Measurements from ENCODE around the gene COL1A2.

The COL1A2 gene

GRCh38 chr7:94425546-94425945, 30.9 kb downstream of the COL1A2 start:
- no peak for DNase-seq (ENCODE audit: insufficient read length, low spot score)
- TF ChIP-seq POLR2A (IDR thresholded peaks at IDR 0.05; ENCODE audit: low read depth, low read length) = no peak
- FAIRE-seq = no peak

DNA sequence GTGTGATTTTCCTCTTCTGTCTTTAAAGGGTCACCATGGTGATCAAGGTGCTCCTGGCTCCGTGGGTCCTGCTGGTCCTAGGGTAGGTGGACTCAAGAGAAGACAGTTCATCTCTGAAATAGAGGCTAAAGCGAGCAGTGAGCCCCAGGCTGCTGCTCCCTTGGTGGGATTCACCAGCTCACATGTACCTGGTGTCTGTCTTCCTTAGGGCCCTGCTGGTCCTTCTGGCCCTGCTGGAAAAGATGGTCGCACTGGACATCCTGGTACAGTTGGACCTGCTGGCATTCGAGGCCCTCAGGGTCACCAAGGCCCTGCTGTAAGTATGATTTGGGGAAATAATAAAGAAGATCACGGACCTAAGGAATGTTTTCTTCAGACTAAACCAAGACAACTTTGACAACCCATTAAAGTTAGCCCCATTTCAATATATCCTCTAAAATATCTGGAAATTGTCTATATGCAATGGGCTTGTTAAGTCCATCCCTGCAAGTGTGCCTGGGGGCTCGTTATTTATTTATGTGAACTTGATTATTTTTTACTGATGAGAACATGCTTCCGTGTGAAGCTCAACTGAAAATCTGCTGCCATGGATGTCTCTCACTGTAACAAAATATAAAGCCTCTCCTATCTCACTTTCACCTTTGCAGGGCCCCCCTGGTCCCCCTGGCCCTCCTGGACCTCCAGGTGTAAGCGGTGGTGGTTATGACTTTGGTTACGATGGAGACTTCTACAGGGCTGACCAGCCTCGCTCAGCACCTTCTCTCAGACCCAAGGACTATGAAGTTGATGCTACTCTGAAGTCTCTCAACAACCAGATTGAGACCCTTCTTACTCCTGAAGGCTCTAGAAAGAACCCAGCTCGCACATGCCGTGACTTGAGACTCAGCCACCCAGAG, 32.5 kb downstream of the COL1A2 start:
- DNase-seq (ENCODE audit: insufficient read length, low spot score) (no peak), FAIRE-seq (no peak)
- TF ChIP-seq POLR2A (IDR thresholded peaks at IDR 0.05; ENCODE audit: low read depth, low read length) = no peak

DNA sequence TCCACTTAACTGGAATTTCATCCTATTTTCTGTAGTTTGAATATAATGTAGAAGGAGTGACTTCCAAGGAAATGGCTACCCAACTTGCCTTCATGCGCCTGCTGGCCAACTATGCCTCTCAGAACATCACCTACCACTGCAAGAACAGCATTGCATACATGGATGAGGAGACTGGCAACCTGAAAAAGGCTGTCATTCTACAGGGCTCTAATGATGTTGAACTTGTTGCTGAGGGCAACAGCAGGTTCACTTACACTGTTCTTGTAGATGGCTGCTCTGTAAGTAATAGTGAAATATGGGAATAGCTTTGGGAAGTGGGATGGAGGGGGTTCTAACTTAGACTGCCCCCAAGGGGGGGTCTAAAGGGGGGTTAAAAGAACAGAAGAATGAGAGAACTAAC, 34.5 kb downstream of the COL1A2 start:
- FAIRE-seq = no peak
- TF ChIP-seq POLR2A (IDR thresholded peaks at IDR 0.05; ENCODE audit: low read depth, low read length) = no peak

DNA sequence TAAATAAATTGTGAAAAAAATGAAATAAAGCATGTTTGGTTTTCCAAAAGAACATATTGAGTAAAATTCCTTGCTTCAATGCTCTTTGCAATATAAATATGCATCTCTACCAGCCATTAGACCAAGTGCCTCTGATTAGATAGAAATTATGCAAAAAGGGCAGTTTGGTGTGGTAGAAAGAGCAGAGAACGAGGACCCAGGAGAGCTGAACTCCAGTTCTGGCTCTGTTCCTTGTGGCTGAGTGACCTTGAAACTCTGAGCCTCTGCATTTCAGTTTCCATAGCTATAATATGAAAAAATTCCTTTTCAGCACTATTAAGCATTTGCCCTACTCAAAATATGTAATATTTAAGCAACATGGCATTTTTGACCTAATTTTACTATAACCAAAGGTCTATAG, 36.5 kb downstream of the COL1A2 start:
- no peak for FAIRE-seq
- TF ChIP-seq POLR2A (IDR thresholded peaks at IDR 0.05; ENCODE audit: low read depth, low read length) = no peak
- DNase-seq (ENCODE audit: insufficient read length, low spot score) = no peak

More for the DNA sequence above, 34.5 kb downstream of the COL1A2 start:
- DNase-seq (ENCODE audit: insufficient read length, low spot score) = no peak

DNA sequence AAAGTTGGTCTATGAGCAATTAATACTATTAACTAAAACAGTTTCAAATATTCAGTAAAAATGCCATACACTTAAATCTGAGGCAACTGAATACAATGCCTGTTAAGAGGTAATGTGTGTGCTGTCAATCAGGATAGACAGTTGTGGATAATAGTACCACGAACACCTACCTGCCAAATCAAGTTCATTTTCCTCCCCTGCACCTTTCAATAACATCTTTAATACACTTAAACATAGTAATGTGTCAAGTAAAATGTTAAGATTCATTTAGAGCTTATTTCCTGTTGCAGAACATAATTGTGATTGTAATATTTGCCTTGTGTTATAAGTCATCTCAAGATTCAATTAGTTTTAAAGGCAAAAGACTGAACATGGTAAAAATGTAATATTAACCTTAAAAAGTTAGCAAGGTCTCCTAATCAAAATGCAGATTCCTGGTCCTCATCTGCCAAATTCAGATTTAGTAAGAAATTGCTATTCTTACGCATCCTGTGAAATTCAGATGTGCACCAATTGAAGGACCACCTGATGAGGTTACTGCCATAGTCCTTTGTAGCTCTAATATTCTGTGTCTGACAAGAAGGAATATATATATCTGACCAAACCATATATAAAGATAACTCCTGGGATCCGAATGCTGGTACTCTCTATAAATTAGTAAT, 37.1 kb downstream of the COL1A2 start:
- DNase-seq (ENCODE audit: insufficient read length, low spot score) = no peak
- TF ChIP-seq POLR2A (IDR thresholded peaks at IDR 0.05; ENCODE audit: low read depth, low read length) = no peak
- FAIRE-seq = no peak

DNA sequence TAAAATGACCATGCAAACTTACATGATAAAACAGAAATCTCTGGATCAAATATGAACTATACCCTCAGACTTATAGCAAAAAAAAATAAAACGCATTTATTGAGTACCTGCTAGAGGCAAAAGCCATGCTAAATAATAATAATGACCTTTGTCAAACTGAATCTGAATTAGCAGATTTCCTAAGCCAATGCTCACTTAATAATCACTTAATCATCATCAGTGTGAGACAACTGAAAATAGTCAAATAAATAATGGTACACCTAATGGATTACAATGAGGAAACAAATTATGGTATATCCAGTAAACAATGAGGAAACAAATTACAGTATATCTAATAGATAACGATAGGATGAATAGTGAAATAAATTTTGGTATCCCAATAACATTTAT, 37.6 kb downstream of the COL1A2 start:
- DNase-seq (ENCODE audit: insufficient read length, low spot score) = no peak
- no peak for TF ChIP-seq POLR2A (IDR thresholded peaks at IDR 0.05; ENCODE audit: low read depth, low read length)
- no peak for FAIRE-seq

DNA sequence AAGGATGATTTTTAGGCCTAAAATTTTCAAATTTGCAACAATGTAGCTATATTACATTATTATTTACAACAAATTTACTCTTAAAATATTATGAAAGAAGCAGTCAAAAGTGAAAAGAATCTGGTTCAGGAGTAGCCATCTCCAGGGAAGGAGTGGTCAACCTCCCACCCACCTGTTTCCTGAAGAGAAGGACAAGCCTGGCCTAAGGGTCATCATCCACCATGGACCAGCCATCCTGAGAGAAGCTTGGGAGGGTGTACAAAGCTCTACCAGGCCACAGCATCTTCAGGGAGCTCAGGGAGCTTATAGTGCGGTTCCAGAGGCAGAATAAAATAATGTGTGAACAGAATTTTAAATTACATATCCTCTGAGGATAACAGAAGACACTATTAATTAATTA, 38.1 kb downstream of the COL1A2 start:
- FAIRE-seq = no peak
- TF ChIP-seq POLR2A (IDR thresholded peaks at IDR 0.05; ENCODE audit: low read depth, low read length) = no peak
- DNase-seq (ENCODE audit: insufficient read length, low spot score) = no peak

- FAIRE-seq = no peak
- DNase-seq (ENCODE audit: insufficient read length, low spot score) = no peak
- no peak for TF ChIP-seq POLR2A (IDR thresholded peaks at IDR 0.05; ENCODE audit: low read depth, low read length)
These were observed 38.5 kb downstream of the COL1A2 start for GRCh38 chr7:94433224-94433623.

DNA sequence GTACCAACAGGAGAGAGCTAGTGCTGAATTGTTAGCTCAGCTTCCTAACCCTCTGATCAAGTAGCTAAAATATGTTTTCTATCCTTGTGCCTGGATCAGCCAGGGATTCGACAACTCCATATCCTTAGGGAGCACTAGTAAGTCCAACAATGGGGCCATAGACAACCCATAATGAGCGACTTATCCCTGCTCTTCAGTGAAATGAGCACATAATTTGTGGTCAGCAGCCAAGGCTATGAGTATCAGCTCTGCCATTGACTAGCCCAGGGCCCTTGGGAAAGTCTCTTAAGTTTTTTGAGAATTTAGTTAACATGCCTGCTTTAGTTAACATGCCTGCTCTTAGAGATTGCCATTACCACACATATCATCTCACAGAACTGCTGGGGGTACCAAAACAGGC, 39.3 kb downstream of the COL1A2 start:
- DNase-seq (ENCODE audit: insufficient read length, low spot score) (no peak), FAIRE-seq (no peak)

DNA sequence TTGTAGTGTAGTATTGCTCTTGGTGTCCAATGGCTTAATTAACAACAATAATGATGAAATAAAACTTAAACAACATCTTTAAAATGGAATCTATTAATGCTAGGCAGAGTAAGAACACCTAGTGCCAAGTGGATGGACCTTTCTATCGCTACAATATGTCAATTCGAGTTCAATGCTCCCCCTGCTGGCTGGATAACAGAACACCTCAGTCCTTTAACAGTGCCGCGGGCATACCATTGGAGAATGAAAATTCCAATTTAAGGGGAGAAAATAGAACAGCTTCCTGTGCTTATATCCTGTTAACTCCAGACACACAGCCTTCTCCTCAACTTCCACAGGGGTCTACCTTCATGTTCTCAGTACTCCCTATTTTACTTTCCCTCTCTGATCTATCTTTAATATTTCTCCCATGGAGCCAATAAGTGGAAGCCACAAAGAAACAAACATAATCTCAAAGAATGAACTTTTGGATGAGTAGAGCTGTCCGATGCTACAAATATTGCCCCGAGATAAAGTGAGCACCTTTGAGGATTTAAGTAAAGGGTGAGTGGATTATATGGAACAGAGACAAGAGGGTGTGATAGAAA, 41.4 kb downstream of the COL1A2 start:
- peak; percentile 75 for FAIRE-seq
- DNase-seq (ENCODE audit: insufficient read length, low spot score) = peak; percentile 24
- TF ChIP-seq POLR2A (IDR thresholded peaks at IDR 0.05; ENCODE audit: low read depth, low read length) = no peak

More for the DNA sequence above, 39.3 kb downstream of the COL1A2 start:
- TF ChIP-seq POLR2A (IDR thresholded peaks at IDR 0.05; ENCODE audit: low read depth, low read length) = no peak

DNA sequence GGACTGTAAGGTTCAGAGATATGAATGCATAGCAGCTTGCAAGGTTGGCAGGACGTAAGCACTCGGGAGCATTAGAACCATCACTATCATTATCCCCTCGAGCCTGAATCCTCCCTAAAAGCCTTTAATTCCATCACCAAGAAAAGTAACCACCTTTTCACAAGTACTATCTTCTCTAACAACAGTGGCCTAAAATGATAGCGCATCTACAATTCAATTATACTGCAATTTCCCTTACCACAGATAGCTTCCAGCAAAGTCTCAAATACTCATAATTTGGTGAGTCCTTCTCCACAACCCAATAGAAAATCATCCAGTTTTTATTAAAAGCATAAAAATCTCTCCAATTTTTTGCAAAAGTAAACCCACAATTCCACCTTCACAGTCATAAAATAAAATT, 42.0 kb downstream of the COL1A2 start:
- DNase-seq (ENCODE audit: insufficient read length, low spot score) (no peak), FAIRE-seq (no peak)
- no peak for TF ChIP-seq POLR2A (IDR thresholded peaks at IDR 0.05; ENCODE audit: low read depth, low read length)

GRCh38 chr7:94439893-94440381, 45.2 kb downstream of the COL1A2 start:
- no peak for DNase-seq (ENCODE audit: insufficient read length, low spot score)
- no peak for TF ChIP-seq POLR2A (IDR thresholded peaks at IDR 0.05; ENCODE audit: low read depth, low read length)
- FAIRE-seq = no peak

- no peak for TF ChIP-seq POLR2A (IDR thresholded peaks at IDR 0.05; ENCODE audit: low read depth, low read length)
- DNase-seq (ENCODE audit: insufficient read length, low spot score) = no peak
- FAIRE-seq = no peak
These were observed 45.9 kb downstream of the COL1A2 start for GRCh38 chr7:94440451-94441039.

DNA sequence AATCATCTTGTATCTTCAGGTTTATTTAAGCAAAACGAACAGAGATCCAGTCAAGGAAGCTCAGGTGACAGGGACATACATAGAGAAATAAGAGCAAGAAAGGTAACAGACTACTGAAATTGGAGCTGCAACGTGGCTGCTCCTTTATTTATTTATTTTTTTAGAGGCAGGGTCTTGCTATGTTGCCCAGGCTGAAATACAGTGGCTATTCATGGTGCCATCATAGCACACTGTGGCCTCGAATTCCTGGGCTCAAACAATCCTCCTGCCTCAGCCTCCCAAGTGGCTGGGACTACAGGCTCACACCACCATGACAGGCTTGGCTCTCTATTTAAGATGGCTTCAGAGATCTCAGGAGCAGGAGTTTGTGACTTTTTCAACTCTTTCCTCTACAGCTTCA, 46.4 kb downstream of the COL1A2 start:
- no peak for TF ChIP-seq POLR2A (IDR thresholded peaks at IDR 0.05; ENCODE audit: low read depth, low read length)
- FAIRE-seq (no peak), DNase-seq (ENCODE audit: insufficient read length, low spot score) (no peak)
